ENCODE data around the gene TRIB2.

The TRIB2 gene

GRCh38 chr2:12701786-12702167 is 15.0 kb upstream of the TRIB2 start:
- DNase-seq, result no peak

- DNase-seq, result no peak
These were observed 14.3 kb upstream of the TRIB2 start for GRCh38 chr2:12702168-12703121.

- DNase-seq, result no peak
These were observed 12.4 kb upstream of the TRIB2 start for GRCh38 chr2:12704378-12704777.

- DNase-seq, result no peak
These were observed 11.5 kb upstream of the TRIB2 start for GRCh38 chr2:12705230-12705629.

GRCh38 chr2:12705742-12706141 is 11.0 kb upstream of the TRIB2 start:
- no peak for DNase-seq

GRCh38 chr2:12708508-12709206 is 8.1 kb upstream of the TRIB2 start:
- DNase-seq, result no peak

- DNase-seq, result no peak
These were observed 7.6 kb upstream of the TRIB2 start for GRCh38 chr2:12709207-12709522.

GRCh38 chr2:12710301-12710700 is 6.4 kb upstream of the TRIB2 start:
- no peak for DNase-seq

GRCh38 chr2:12711339-12711738 is 5.4 kb upstream of the TRIB2 start:
- no peak for DNase-seq

- no peak for DNase-seq
These were observed 3.9 kb upstream of the TRIB2 start for GRCh38 chr2:12712881-12713280.

GRCh38 chr2:12714391-12715221 is 2.1 kb upstream of the TRIB2 start:
- no peak for DNase-seq

GRCh38 chr2:12715258-12716031 is 1.3 kb upstream of the TRIB2 start:
- DNase-seq, result no peak

GRCh38 chr2:12716032-12716281 is 779 bp upstream of the TRIB2 start:
- no peak for DNase-seq

- DNase-seq, result no peak
These were observed 667 bp downstream of the TRIB2 start for GRCh38 chr2:12717191-12718014.

GRCh38 chr2:12718015-12718671 is 1.4 kb downstream of the TRIB2 start:
- DNase-seq, result no peak

- no peak for DNase-seq
These were observed 2.1 kb downstream of the TRIB2 start for GRCh38 chr2:12718711-12719399.

- no peak for DNase-seq
These were observed 2.9 kb downstream of the TRIB2 start for GRCh38 chr2:12719400-12720277.

GRCh38 chr2:12720278-12720620 is 3.5 kb downstream of the TRIB2 start:
- DNase-seq, result no peak

GRCh38 chr2:12720754-12721378 is 4.1 kb downstream of the TRIB2 start:
- DNase-seq, result no peak

Data from NCI-H446 treated with DMSO at 0.1 percent for 48 hours (cell line).